Neural cell (in vitro differentiated cells): ENCODE data around the gene NOL9. TPM values are rescaled to one million over a fixed set of nuclear protein-coding genes. Genes with fewer than 3 reads are reported as not detected.

Source experiments
- H2AFZ ChIP-seq: fragments of 200-600, 300-800 bp; sonication (generic), shearing (Covaris generic); 2 replicates; pipeline ENCODE4 v1.6.0; 2014; ENCODE audit warnings: low read depth, mild to moderate bottlenecking, antibody characterized with exemption, low read length, moderate library complexity
- H3F3A ChIP-seq: fragments of 200-600 bp; shearing (Covaris generic); 2 replicates; pipeline ENCODE4 v1.6.1; 2016; ENCODE audit warnings: mild to moderate bottlenecking, moderate library complexity, mixed read lengths, antibody characterized with exemption, low read length; ENCODE audit not compliant: insufficient read depth, poor library complexity, severe bottlenecking
- H3K27ac ChIP-seq: fragments of 200-600, 300-800 bp; sonication (generic), shearing (Covaris generic); 2 replicates; pipeline ENCODE4 v1.5.1; 2014; ENCODE audit warnings: mild to moderate bottlenecking, low read length, moderate library complexity
- H3K27me3 ChIP-seq: fragments of 300-800, 200-600 bp; sonication (generic), shearing (Covaris generic); 2 replicates; pipeline ENCODE4 v1.6.0; 2014; ENCODE audit warnings: mild to moderate bottlenecking, low read depth, low read length, moderate library complexity; ENCODE audit not compliant: insufficient read depth
- H3K36me3 ChIP-seq: fragments of 300-800, 200-600 bp; sonication (generic), shearing (Covaris generic); 2 replicates; pipeline ENCODE4 v1.5.1; 2014; ENCODE audit warnings: mild to moderate bottlenecking, antibody characterized with exemption, low read length, moderate library complexity; ENCODE audit not compliant: insufficient read depth
- H3K4me2 ChIP-seq: fragments of 300-800, 200-600 bp; sonication (generic), shearing (Covaris generic); 2 replicates; pipeline ENCODE4 v1.6.0; 2014; ENCODE audit warnings: mild to moderate bottlenecking, low read length
- H3K4me3 ChIP-seq: fragments of 300-800, 200-600 bp; sonication (generic), shearing (Covaris generic); 2 replicates; pipeline ENCODE4 v1.5.1; 2014; ENCODE audit warnings: mild to moderate bottlenecking, low read length, moderate library complexity
- H3K79me2 ChIP-seq: fragments of 200-600 bp; shearing (Covaris generic); replicated peaks from 2 replicates; pipeline ENCODE4 v1.6.0; 2014; ENCODE audit warnings: mild to moderate bottlenecking, low read length, moderate library complexity; ENCODE audit not compliant: insufficient read depth
- H3K9ac ChIP-seq: fragments of 300-800, 200-600 bp; sonication (generic), shearing (Covaris generic); 2 replicates; pipeline ENCODE4 v1.6.1; 2016; ENCODE audit warnings: mild to moderate bottlenecking, low read length, mixed read lengths
- H3K9me2 ChIP-seq: fragments of 200-600 bp; shearing (Covaris generic); 2 replicates; pipeline ENCODE4 v1.6.1; 2016; ENCODE audit warnings: mild to moderate bottlenecking, low read length, mixed read lengths; ENCODE audit not compliant: insufficient read depth
- H3K9me3 ChIP-seq: fragments of 200-600, 300-800 bp; sonication (generic), shearing (Covaris generic); 2 replicates; pipeline ENCODE4 v1.6.1; 2016; ENCODE audit warnings: mild to moderate bottlenecking, mixed run types, low read length, moderate library complexity, mixed read lengths
- H4K20me1 ChIP-seq: fragments of 200-600 bp; shearing (Covaris generic); 2 replicates; pipeline ENCODE4 v1.6.1; 2016; ENCODE audit warnings: mild to moderate bottlenecking, mixed run types; ENCODE audit not compliant: insufficient read depth
- EP300 ChIP-seq: fragments of 450-650 bp; conservative IDR thresholded peaks from 2 replicates; pipeline ENCODE4 v1.6.1; 2014; ENCODE audit warnings: antibody characterized with exemption, mild to moderate bottlenecking, moderate library complexity; ENCODE audit not compliant: poor library complexity, severe bottlenecking
- EZH2 ChIP-seq: fragments of 200-600, 300-800 bp; shearing (Covaris generic), sonication (generic); IDR thresholded peaks from 2 replicates; pipeline ENCODE4 v1.6.1; 2014; ENCODE audit warnings: antibody characterized with exemption, low read length, borderline replicate concordance, mild to moderate bottlenecking; ENCODE audit not compliant: insufficient read depth, poor library complexity, severe bottlenecking
- MXI1 ChIP-seq: fragments of 450-650 bp; conservative IDR thresholded peaks from 2 replicates; pipeline ENCODE4 v1.6.1; 2014; ENCODE audit warnings: antibody characterized with exemption, mild to moderate bottlenecking; ENCODE audit not compliant: poor library complexity, severe bottlenecking
- POLR2AphosphoS5 ChIP-seq: IDR thresholded peaks from 2 replicates; pipeline ENCODE4 v1.6.1; 2012
- RAD21 ChIP-seq: fragments of 450-650 bp; conservative IDR thresholded peaks from 2 replicates; pipeline ENCODE4 v1.6.1; 2014; ENCODE audit warnings: antibody characterized with exemption, mild to moderate bottlenecking, moderate library complexity
- REST ChIP-seq: IDR thresholded peaks from 2 replicates; pipeline ENCODE4 v1.6.1; 2012; ENCODE audit warnings: borderline replicate concordance
- SMC3 ChIP-seq: fragments of 450-650 bp; conservative IDR thresholded peaks from 2 replicates; pipeline ENCODE4 v1.6.1; 2014; ENCODE audit warnings: antibody characterized with exemption, mild to moderate bottlenecking, moderate library complexity; ENCODE audit not compliant: poor library complexity
- TAF1 ChIP-seq: IDR thresholded peaks from 2 replicates; pipeline ENCODE4 v1.6.1; 2012; ENCODE audit warnings: low read depth
- polyA plus RNA-seq: library from polyadenylated mRNA; depleted of rRNA; stranded (reverse); fragments of >200 nt; gene quantifications from 2 replicates; pipeline ENCODE4 v1.2.3, GENCODE V29; 2014
- TF ChIP-seq, protein P1 (sequence below): fragments of 450-650 bp; IDR thresholded peaks from 2 replicates; pipeline ENCODE4 v1.5.1; 2014; ENCODE audit warnings: antibody characterized with exemption, mild to moderate bottlenecking, moderate library complexity; ENCODE audit not compliant: poor library complexity, severe bottlenecking

The NOL9 gene
- polyA plus RNA-seq, 1 donor from 2014 or later, result 30.7 TPM

DNA sequence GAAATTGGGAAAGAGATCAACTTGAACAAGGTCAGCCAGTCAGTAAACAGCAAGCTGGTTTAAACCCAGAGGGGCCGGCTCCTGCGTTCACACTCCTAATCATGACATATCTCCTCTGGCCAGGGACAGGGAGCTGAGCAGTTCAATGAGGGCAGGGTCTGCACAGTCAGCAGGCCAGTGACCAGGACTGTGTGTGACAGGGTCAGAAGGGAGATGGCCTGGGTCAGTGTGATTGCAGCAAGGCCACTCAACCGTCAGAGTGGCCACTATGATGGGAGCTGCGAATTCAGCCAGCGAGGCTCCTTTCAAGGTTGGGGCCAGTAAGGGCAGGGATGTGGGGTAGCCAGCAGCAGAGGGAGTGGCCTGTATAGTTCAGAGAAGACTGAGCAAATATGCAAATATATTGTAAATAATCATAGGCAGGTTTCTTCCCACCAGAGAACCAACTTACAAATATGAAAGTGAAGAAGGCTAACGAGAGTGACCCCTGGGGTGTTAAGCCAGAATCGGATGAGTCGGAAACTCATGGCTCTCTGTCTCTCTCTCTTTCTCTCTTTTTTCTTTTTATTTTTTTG lies 20.0 kb downstream of the NOL9 start:
- Histone ChIP-seq H3F3A (no peaks in the 10 kb centered on the region), H2AFZ (no peak overlapping the region), H3K9me2 (no peaks in the 10 kb centered on the region), H3K36me3 (peaks cover 6% of the 10 kb centered on the region), H3K4me2 (no peak overlapping the region), H3K79me2 (no peaks in the 10 kb centered on the region), H3K9ac (no peak overlapping the region), H3K27ac (no peak overlapping the region), H3K27me3 (no peaks in the 10 kb centered on the region), H3K4me3 (no peak overlapping the region), H3K9me3 (no peaks in the 10 kb centered on the region), H4K20me1 (no peaks in the 10 kb centered on the region)
- no peak for TF ChIP-seq REST
- no peak for TF ChIP-seq SMC3
- TF ChIP-seq, protein P1, sequence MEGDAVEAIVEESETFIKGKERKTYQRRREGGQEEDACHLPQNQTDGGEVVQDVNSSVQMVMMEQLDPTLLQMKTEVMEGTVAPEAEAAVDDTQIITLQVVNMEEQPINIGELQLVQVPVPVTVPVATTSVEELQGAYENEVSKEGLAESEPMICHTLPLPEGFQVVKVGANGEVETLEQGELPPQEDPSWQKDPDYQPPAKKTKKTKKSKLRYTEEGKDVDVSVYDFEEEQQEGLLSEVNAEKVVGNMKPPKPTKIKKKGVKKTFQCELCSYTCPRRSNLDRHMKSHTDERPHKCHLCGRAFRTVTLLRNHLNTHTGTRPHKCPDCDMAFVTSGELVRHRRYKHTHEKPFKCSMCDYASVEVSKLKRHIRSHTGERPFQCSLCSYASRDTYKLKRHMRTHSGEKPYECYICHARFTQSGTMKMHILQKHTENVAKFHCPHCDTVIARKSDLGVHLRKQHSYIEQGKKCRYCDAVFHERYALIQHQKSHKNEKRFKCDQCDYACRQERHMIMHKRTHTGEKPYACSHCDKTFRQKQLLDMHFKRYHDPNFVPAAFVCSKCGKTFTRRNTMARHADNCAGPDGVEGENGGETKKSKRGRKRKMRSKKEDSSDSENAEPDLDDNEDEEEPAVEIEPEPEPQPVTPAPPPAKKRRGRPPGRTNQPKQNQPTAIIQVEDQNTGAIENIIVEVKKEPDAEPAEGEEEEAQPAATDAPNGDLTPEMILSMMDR, result no peak
- TF ChIP-seq RAD21, result no peak
- no peak for TF ChIP-seq TAF1
- no peak for TF ChIP-seq POLR2AphosphoS5

DNA sequence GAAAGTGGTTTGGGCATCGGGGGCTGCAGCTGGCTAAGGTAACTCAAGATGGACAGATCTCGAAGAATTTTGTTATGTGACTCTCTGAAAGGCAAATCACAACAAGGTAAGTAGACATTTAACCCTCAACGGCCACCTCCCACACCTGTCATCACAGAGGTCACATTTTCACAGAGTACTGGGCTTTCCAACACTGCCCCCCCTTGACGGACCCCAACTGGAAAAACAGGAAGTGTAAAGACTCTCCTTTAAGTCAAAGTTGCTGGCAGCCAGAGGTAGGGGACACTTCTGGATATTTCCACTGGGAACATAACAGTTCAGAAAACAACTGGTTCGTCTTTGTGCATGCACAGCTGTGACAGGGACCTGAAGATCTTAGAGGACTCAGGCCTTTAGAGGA lies 22.3 kb downstream of the NOL9 start:
- Histone ChIP-seq H3K4me3 (no peak overlapping the region), H3K9ac (no peak overlapping the region), H3K27ac (no peak overlapping the region), H3K27me3 (no peaks in the 10 kb centered on the region), H3K4me2 (no peak overlapping the region), H2AFZ (no peak overlapping the region), H3K9me2 (no peaks in the 10 kb centered on the region), H3F3A (no peaks in the 10 kb centered on the region), H4K20me1 (no peaks in the 10 kb centered on the region), H3K36me3 (peaks cover 12% of the 10 kb centered on the region), H3K9me3 (no peaks in the 10 kb centered on the region), H3K79me2 (no peaks in the 10 kb centered on the region)
- no peak for TF ChIP-seq POLR2AphosphoS5
- TF ChIP-seq, protein P1, result no peak
- TF ChIP-seq EZH2, result no peak
- no peak for TF ChIP-seq SMC3
- TF ChIP-seq TAF1, result no peak
- TF ChIP-seq RAD21, result no peak
- TF ChIP-seq EP300, result no peak
- TF ChIP-seq MXI1, result no peak
- no peak for TF ChIP-seq REST
